Dedifferentiated amniotic fluid mesenchymal stem cell (primary cell): Measurements from ENCODE around the gene OR10A3.
A peak's percentile ranks its signal among the peaks of the same experiment; 100 is the strongest.

Source experiments
- DNase-seq: peaks from one replicate; pipeline ENCODE4 v3.0.0-alpha.2; 2016; ENCODE audit errors: extremely low spot score

The OR10A3 gene

GRCh38 chr11:7941146-7941545, 362 bp downstream of the OR10A3 start:
- DNase-seq = no peak

DNA sequence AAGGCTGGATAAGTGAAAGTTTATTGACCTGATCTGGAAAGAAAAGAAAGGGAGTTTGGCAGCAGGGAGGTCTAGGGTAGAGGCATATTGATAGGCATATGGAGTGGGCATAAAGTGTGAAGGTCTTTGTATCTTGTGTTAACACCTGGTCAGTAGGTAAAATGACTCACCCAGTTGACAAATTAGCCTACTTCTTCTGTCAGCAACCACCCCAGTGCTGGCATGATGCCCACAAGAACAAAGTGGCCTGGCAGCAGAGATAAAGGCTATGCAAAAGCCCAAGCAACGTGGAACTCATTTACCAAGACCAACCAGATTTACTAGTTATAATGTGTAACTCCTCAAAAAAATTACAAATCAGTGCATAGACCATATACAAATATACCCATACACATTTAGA, 4.9 kb downstream of the OR10A3 start:
- DNase-seq = no peak

DNA sequence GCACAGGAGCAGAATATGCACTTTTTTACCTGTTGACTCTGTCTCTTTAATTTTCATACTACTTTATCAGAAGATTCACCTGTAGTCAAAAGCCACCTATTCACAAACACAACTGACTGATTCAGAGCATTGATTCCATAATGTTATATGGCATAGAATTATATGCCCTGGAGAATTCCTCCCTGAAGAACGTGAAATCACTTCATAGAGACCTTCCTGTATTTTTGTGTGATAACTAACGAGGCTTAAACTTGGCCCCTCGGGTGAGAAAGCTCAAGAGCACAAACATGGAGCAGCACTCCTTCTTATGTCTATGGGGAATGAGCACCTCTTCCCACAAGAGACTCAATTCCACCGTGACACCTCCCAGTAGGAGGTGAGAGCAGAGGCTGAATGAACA, 10.3 kb downstream of the OR10A3 start, which contains the start of gene OR10A6:
Gene OR10A6 (minus strand): TSS at position 101 of the 400 bp plus-strand sequence. CDS start 2,606 bp downstream, outside the sequence.
- no peak for DNase-seq

DNA sequence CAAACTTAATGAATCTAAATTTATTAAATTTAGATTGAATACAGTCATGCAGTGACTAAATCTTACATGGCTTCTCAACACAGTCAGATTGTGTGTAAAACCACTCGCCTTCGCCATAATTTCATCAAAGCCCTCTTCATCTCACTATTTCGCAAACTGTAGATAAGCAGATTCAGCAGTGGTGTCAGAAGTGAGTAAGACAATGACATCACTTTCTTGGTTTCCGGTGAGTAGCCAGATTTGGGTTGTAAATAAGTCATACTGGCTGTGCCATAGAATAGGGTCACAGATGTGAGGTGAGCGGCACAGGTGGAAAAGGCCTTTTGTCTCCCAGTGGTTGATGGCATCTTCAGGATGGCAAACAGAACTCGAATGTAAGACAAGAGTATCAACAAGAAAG, 13.9 kb downstream of the OR10A3 start:
- DNase-seq = no peak

DNA sequence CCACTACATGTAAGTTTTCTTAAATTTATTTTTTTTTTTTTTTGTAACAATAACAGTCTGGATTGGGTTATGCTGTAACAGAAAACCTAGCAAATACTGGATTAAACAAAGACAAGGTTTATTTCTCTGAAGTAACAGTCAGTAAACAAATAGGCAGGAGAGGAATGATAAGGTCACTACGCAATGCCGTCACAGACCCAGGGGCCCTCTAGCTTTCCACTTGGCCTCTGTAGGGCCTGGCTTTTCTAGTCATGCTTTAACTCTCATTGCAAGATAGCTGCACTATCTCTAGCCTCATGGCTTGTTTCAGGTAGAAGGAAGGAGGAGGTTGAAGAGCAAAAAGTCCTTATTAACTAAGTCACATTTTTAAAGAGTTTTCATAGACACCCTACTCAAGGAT, 17.0 kb downstream of the OR10A3 start:
- DNase-seq = no peak

DNA sequence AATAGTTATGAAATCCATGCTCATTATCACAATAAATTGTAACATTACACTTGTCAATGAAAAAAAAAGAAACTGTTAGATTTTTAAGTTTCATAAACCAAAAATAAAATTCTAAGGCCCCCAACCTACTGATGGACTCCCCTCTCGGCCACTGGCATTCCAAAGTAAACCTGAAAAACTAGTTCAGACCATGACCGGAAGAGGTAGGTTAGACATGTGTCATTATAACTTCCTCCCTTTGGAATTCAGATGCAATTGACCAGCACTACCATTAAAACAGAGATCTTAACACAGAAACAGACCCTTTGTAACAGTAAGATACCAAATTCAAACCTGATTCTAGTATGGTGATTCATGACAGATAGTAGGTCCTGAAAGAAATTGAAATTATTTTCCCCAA, 23.4 kb downstream of the OR10A3 start:
- DNase-seq = no peak

DNA sequence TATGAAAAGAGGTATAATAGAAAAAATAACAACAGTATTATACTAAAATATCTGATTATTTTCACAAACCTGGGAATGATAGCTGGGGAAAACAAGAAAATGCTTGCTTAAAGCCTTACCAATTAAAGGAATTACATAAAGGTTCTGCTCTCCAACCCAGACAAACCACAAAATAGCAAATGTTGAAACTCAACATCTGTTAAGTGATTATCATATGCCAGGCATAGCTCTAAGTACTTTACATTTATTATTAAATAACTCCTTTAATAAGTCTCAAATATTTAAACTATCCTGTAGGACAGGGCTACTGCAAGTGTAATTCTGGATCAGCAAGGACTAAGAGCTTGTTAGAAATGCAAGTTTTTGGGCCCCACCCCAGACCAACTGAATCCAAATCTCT, 30.5 kb downstream of the OR10A3 start:
- no peak for DNase-seq

GRCh38 chr11:7910286-7910788, 31.2 kb downstream of the OR10A3 start:
- no peak for DNase-seq

DNA sequence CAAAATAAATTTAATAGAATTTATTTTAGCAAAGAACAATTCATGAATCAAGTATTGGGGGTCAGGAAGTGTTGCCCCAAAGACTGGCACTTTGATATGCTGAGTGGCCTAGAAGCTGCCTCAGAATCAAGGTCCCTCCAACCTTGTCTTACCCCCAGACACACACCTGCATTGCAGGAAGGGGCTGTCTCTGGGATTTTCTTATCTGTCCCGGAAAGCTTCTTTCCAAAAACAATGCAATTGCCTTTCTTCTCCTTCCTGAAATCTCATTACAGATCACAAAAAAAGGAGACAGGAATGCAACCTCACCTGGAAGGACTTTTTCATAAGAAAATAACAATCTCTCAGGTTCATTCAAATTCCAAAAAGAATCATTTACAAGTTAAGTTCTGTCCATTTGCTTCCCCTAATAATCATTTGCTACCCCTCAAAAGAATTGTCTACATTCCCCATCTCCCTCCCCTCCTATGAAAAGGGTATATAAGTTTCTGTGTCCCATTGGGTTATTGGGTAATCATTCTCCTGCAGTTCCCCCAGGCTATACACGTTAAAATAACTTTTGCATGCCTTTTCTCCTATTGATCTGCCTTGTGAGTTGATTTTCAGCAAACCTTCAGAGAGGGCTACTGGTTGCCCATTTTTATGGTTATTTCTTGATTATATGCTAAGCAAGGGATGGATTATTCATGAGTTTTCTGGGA, 31.8 kb downstream of the OR10A3 start:
- DNase-seq = no peak

DNA sequence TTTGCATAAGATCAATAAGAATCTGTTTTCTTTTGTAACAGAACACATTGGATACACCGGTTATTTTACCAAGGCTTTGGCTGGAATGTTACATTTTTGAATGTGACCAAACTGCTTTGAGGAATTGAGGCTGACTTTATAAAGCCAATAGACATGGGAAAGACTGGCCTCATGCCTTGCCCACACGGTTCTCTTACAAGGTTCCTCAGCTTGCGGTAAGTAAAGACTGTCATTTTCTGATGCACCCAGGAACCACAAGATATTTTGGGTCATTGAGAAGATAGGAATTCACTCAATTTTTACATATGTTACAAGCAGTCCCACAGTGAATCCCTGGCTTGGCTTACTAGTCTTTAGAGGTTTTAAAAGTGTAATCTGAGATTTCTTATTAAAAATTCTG, 34.4 kb downstream of the OR10A3 start:
- no peak for DNase-seq

DNA sequence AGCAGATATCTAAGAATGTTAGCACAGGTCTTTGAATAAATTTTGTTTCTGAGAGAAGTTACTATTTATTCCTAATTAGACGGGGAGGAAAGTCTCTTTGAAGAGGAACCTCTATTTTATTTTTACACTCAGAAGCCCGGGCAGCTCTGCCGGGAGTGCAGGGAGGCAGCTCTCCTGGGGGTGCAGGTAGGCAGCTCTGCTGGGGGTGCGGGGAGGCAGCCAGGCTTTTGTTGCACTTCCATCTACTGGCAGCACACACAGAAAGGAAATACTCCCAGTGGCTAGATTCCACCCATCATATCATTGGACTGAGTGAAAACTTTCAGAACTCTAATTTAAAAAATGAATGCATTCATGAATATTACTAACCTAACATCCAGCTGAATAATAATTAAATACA, 35.0 kb downstream of the OR10A3 start:
- DNase-seq = no peak

DNA sequence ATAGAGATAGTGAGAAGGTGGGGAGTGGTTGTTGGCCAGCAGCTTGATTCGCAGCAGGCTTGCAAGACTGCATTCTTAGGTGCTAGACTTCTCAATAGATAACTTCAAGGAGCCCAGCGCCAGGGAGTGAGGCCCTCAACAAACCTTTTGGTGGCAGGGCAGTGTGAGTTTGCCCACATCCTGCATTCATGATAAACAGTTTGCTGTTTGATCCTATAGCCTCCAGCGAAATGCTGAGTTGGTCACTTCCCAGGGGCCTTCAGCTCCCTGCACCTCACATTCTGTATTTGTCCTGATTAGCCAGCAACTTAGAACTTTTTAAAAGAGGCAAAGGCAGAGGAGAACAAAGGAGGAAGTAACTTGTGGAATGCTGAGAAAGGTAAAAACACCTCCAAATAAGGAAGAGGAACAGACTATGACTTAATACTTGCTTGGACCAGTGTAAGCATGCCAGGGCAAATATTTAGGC, 35.5 kb downstream of the OR10A3 start:
- DNase-seq = no peak

GRCh38 chr11:7905549-7905948, 36.0 kb downstream of the OR10A3 start:
- DNase-seq = no peak

- peak; percentile 72 for DNase-seq
Observed at GRCh38 chr11:7904917-7905316, 36.6 kb downstream of the OR10A3 start.

DNA sequence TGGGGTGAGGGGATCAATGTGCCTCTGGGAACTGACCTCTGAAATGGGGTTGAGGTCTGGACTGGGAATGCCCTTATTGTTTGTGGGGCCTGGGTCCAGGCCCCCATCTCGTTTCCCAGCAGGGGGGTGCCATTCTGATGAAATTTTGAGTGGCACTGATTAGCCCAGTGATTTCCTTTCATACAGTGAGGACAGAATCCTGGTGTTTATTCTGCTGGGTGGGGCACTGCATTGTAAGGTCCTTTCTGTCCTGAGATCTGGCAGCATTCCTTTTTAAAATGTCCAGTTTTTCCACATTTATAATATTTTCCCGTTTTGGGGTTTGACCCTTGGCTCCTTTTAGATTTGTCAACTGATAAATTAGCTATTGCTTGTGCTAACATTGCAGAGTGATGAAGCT, 37.6 kb downstream of the OR10A3 start:
- DNase-seq = no peak

GRCh38 chr11:7901319-7901854, 40.1 kb downstream of the OR10A3 start:
- DNase-seq = no peak

DNA sequence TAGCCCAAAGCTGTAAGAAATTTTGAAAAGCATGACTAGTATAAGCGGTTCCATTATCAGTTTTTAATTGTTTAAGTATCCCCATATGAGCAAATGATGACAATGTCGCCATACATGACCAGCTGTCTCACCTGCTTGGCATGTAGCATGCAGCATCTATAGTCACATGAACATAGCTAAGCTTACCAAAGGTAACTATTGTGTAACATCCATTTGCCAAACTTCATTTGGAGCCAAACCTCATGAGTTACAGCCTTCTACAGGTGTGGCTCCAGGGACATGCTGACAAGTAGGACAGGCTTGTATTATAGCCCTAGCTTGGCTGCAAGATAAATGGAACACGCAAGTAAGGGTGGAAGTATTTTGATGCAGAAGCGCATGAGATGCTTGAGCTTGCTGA, 40.8 kb downstream of the OR10A3 start:
- no peak for DNase-seq

- DNase-seq = no peak
Observed at GRCh38 chr11:7899418-7899817, 42.1 kb downstream of the OR10A3 start.

- no peak for DNase-seq
Observed at GRCh38 chr11:7898666-7899283, 42.7 kb downstream of the OR10A3 start.

- DNase-seq = peak; percentile 42
Observed at GRCh38 chr11:7896009-7896785, 45.3 kb downstream of the OR10A3 start.

DNA sequence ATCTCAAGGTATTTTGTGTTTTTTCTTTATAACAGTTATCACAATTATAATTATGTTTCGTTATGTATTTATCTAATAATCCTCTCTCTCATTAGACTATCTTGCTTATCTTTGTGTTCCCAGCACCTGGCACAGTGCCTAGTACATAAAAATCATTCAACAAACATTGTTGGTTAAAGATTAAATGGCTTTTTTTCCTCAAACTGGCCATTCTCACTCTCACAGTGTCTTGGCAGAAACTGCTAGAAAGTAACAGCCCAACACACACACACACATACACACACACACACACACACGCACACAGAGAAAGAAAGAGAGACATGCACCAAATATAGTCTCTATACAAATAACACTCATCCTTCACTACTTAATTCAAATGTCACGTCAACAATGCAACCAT, 47.3 kb downstream of the OR10A3 start:
- DNase-seq = no peak

DNA sequence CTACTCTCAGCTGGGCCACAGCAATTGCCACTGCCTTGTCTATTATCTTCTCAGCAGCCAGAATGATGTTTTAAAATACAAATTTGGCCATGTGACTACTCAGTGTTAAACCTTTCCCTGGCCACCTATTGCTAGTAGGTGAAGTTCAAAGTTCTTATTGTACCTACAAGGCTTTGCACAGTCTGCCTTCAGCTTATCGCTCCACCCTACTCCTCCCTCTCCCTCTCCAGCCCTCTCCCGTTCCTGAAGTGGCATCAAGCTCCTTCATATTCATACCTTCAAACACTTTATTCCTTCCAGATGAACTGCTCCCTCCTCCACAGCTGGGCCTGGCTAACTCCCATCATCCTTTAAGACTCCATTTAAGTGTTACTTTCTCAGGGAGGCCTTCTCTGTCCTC, 47.7 kb downstream of the OR10A3 start:
- no peak for DNase-seq
